ENCODE measurements around the gene TMEM234.

The TMEM234 gene

GRCh38 chr1:32239337-32239736, 17.2 kb upstream of the TMEM234 start:
- H3K27ac ChIP-seq = peak overlapping the region; percentile 70; the same call in 1 of the 2 replicates
- no peak for TF ChIP-seq ZFX (IDR thresholded peaks at IDR 0.05; ENCODE audit: borderline replicate concordance)
- TF ChIP-seq, protein P1, sequence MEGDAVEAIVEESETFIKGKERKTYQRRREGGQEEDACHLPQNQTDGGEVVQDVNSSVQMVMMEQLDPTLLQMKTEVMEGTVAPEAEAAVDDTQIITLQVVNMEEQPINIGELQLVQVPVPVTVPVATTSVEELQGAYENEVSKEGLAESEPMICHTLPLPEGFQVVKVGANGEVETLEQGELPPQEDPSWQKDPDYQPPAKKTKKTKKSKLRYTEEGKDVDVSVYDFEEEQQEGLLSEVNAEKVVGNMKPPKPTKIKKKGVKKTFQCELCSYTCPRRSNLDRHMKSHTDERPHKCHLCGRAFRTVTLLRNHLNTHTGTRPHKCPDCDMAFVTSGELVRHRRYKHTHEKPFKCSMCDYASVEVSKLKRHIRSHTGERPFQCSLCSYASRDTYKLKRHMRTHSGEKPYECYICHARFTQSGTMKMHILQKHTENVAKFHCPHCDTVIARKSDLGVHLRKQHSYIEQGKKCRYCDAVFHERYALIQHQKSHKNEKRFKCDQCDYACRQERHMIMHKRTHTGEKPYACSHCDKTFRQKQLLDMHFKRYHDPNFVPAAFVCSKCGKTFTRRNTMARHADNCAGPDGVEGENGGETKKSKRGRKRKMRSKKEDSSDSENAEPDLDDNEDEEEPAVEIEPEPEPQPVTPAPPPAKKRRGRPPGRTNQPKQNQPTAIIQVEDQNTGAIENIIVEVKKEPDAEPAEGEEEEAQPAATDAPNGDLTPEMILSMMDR (IDR thresholded peaks at IDR 0.05) = no peak

- no peak overlapping the region for H3K27ac ChIP-seq
- no peak for TF ChIP-seq ZFX (IDR thresholded peaks at IDR 0.05; ENCODE audit: borderline replicate concordance)
- TF ChIP-seq, protein P1 (IDR thresholded peaks at IDR 0.05) = no peak
Observed at GRCh38 chr1:32234792-32235191, 12.6 kb upstream of the TMEM234 start.

DNA sequence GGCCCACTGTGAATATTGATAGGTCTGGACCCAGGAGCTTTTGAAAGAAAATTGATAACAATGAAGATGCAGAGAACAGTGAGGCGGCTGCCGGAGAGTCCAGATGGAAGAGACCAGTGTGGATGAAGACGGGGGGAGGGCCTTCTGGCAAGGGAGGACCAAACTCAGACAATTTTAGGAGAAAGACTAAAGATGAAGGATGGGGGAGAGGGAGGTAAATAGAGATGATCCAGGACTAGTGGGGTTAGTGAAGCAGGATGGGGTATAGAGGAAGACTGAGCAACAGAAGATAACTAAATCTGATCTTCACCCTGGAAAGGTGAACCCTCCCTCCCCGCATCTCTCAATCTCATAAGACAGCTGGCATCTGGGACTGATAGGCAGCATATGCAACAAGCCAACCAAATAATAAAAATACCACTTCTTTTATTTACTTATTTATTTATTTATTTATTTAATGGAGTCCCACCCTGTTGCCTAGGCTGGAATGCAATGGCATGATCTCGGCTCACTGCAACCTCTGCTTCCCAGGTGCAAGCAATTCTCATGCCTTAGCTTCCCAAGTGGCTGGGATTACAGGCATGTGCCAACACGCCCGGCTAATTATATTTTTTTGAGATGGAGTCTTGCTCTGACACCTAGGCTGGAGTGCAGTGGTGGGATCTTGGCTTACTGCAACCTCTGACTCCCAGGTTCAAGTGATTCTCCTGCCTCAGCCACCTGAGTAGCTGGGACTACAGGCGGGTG, 10.6 kb upstream of the TMEM234 start:
- TF ChIP-seq, protein P1 (IDR thresholded peaks at IDR 0.05) = no peak
- no peak for TF ChIP-seq ZFX (IDR thresholded peaks at IDR 0.05; ENCODE audit: borderline replicate concordance)
- no peak overlapping the region for H3K27ac ChIP-seq

- 0 out of 2 replicates have a peak overlapping the region, but pooled peaks have one; percentile 5 for H3K27ac ChIP-seq
- TF ChIP-seq, protein P1 (IDR thresholded peaks at IDR 0.05) = no peak
- no peak for TF ChIP-seq ZFX (IDR thresholded peaks at IDR 0.05; ENCODE audit: borderline replicate concordance)
Observed at GRCh38 chr1:32231843-32232432, 9.8 kb upstream of the TMEM234 start.

- no peak overlapping the region for H3K27ac ChIP-seq
- TF ChIP-seq, protein P1 (IDR thresholded peaks at IDR 0.05) = no peak
- TF ChIP-seq ZFX (IDR thresholded peaks at IDR 0.05; ENCODE audit: borderline replicate concordance) = no peak
Observed at GRCh38 chr1:32228771-32229170, 6.6 kb upstream of the TMEM234 start.

- H3K27ac ChIP-seq = no peak overlapping the region
- TF ChIP-seq, protein P1 (IDR thresholded peaks at IDR 0.05) = no peak
- no peak for TF ChIP-seq ZFX (IDR thresholded peaks at IDR 0.05; ENCODE audit: borderline replicate concordance)
Observed at GRCh38 chr1:32224285-32224684, 2.1 kb upstream of the TMEM234 start.

DNA sequence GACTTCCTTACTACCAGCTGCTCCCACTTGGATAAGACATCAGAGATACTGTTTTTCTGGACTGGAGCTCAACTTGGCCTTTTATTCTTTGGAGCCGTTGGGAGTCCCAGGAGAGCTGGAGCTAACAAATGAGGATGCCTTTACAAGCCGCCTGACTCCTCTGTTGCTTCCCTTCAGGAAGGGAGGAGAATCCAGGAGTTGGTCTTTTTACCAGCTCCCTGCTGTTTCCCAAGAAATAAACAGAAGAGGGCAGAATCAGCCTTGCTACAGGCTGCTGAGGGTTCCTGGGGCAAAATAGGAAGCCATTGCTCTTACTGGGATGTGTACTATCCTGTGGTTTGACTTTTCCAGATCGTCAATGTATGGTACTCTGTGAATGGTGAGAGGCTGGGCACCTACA, 1.5 kb upstream of the TMEM234 start:
- TF ChIP-seq ZFX (IDR thresholded peaks at IDR 0.05; ENCODE audit: borderline replicate concordance) = no peak
- TF ChIP-seq, protein P1 (IDR thresholded peaks at IDR 0.05) = no peak
- H3K27ac ChIP-seq = no peak overlapping the region
